Hindlimb muscle (tissue), 1 donor: ENCODE measurements around the gene SRD5A1. TPM values are rescaled to one million over a fixed set of nuclear protein-coding genes. Genes with fewer than 3 reads are reported as not detected.
A peak's percentile ranks its signal among the peaks of the same experiment; 100 is the strongest.

ENCODE experiments used
- DNase-seq: peaks from one replicate; pipeline ENCODE4 v3.0.0-alpha.2; 2013
- polyA plus RNA-seq: library from polyadenylated mRNA; unstranded; fragments of 120-200 nt; gene quantifications from one replicate; pipeline ENCODE4 v1.2.1, GENCODE V29; 2013; ENCODE audit not compliant: insufficient read length

The SRD5A1 gene
- polyA plus RNA-seq, 1 donor = 13.7 TPM

- peak; percentile 36 for DNase-seq
These were observed 53.7 kb downstream of the SRD5A1 start for GRCh38 chr5:6686915-6687409.

DNA sequence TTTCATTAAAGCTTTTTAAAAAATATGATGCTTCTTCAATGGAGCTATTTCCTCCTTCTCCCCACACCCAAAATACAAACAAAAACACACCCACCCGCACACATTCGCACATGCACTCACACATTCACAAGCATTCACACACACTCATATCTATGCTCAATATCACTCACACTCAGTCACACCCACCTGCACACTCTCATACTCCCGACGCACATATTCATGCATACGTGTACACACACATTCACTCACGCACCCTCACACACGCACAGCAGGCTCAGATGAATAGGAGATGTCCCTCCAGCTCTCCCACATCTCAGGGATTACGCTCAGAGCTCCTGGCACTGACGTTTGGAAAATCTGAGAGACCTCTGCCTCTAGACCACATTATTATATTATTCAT lies 54.3 kb downstream of the SRD5A1 start:
- DNase-seq = no peak

GRCh38 chr5:6692906-6693305 lies 59.7 kb downstream of the SRD5A1 start:
- no peak for DNase-seq

GRCh38 chr5:6698696-6699095 lies 65.5 kb downstream of the SRD5A1 start:
- no peak for DNase-seq

DNA sequence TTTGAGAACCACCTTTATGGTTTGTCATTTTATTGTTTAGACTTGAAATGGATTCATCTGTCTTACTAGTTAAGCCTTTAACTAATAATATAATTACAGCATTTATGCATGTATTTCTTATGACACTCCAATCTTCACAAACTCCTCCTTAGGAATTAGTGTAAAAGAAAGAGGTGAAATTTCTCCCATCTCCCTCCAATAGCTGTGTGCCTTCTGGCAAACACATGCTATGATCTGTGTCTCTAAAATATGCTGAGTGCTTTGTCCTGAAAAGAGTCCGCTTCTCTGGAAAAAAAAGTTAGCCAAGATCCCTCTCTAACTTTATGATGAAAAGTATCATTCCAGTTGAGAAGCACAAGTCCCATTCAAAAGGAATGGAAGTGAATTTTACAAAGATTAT lies 66.1 kb downstream of the SRD5A1 start:
- DNase-seq = no peak

- no peak for DNase-seq
These were observed 66.9 kb downstream of the SRD5A1 start for GRCh38 chr5:6700074-6700684.

DNA sequence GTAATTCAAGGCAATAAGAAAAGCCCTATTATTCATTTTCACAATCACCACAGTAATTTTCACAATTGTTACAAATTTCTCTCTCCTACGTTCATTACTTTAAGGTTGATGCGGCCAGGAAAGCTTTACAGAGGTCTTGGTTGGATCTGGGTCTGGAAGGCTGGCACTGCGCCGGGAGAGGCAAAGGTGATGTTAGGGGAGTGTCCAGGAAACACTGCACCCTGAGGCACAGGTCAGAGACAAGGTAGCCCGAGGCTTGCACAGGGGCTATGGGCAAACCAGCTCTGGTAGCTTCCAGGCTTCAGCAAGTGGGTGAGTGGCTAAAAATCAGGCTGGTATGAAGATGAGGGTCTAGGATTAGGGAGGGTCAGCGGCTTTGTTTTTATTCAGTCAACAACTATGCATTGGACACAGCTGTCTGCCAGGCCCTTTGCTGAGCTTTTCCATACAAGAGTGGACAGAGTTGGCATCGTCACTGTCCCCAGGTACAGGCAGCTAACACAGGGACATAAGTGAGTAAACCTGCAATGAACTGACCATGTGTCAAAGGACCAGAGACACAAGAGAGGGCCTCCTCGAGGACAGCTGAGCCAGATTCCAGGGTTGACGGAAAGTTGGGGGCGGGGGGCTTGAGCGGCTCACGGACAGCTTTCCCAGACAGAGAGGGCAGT lies 67.6 kb downstream of the SRD5A1 start:
- DNase-seq = no peak

- no peak for DNase-seq
These were observed 68.3 kb downstream of the SRD5A1 start for GRCh38 chr5:6701491-6701890.

- DNase-seq = no peak
These were observed 69.4 kb downstream of the SRD5A1 start for GRCh38 chr5:6702633-6703032.

GRCh38 chr5:6703806-6704205 lies 70.6 kb downstream of the SRD5A1 start:
- no peak for DNase-seq

DNA sequence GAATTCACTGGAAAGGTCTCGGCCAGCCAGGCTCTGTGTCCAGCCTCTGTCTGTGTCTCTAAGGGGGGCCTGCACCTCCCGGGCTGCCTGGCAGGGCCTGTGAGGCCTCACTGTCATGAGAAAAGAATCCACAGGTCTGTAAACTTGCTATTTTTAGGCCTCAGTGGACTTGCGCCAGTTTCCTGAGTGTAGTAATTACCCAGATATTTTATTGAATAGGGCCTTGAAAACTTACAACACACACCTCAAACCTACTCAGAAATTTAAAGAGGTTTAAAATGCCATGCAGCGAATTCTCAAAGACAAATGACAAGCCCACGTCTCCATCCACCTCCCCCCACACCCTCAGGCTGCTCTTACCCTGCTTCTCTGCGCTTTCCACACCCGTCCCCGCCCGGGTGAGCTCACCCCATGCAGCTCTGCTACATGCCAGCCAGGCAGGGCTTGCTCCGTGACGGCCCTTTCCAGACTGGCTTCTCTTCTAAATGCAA lies 71.2 kb downstream of the SRD5A1 start:
- peak; percentile 50 for DNase-seq

- DNase-seq = no peak
These were observed 71.8 kb downstream of the SRD5A1 start for GRCh38 chr5:6705088-6705487.

DNA sequence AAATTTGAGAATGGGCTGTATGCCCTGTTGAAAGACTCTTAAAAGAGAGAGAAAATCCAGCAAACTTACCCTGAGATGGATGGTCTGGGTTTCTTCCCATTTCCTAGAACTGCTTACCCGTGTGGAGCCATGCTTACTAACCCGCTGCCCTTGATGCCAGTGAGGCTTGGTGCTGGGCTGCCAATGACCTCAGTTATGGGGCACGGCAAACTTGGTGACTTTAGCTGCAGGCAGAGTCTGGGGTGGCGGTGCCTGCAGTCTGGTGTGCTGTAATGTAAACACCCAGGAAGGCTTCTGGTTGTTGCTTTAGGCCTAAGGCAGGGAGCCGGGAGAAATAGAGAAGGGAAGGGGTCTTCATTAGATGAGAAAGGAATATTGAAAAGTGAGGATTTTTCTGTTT lies 72.7 kb downstream of the SRD5A1 start:
- DNase-seq = no peak

DNA sequence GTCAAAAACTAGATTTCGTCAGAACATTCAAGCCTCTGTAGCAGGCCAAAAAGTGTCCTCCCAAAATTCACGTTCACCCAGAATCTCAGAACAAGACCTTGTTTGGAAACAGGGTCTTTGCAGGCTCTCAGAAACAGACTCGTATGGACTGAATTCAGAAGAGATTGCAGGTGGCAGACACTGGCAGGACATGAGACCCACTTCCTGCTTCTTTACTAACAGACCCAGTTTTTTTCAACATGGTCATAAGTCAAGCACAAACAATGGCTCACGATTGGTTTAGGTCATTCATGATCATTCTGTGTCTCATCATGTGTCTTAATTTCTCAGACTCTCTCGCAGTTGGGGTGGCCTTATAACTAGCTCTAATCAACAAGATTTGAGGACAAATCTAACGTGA lies 74.6 kb downstream of the SRD5A1 start:
- DNase-seq = no peak

DNA sequence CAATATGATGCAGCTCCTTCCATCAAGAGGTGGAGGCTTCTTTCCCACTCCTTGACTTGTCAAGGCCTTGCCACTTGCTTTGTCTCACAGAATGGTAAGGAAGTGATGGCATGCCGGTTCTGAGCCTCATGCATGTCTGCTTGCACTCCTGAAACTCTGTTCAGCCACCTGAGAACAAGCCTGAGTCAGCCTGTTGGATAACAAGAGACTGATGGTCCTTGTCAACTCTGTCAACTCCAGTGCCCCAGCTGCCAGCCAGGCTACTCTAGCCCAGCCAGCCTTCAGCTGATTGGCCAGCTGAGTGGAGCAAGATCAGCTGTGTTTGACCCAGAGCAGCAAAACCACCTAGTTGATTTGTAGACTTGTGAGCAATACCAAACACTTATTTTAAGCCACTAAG lies 75.6 kb downstream of the SRD5A1 start:
- no peak for DNase-seq

DNA sequence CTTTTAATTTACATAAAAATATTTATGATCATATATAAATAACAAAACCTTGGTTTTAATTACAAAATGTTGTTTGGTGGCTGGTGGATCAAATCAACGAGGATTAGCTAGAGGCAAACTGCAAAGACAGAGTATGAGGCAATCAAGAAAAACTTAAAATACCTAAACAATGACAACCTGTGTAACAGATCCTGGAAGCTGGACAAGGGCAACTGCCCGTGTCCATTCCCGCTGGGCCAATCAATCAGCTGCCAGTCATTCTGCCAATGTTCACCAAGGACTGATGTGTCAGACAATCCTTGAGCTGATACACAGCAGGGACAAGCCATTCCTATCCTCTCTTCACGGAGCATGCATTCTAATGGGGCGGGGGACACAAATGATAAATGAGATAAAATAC lies 76.8 kb downstream of the SRD5A1 start:
- DNase-seq = no peak

DNA sequence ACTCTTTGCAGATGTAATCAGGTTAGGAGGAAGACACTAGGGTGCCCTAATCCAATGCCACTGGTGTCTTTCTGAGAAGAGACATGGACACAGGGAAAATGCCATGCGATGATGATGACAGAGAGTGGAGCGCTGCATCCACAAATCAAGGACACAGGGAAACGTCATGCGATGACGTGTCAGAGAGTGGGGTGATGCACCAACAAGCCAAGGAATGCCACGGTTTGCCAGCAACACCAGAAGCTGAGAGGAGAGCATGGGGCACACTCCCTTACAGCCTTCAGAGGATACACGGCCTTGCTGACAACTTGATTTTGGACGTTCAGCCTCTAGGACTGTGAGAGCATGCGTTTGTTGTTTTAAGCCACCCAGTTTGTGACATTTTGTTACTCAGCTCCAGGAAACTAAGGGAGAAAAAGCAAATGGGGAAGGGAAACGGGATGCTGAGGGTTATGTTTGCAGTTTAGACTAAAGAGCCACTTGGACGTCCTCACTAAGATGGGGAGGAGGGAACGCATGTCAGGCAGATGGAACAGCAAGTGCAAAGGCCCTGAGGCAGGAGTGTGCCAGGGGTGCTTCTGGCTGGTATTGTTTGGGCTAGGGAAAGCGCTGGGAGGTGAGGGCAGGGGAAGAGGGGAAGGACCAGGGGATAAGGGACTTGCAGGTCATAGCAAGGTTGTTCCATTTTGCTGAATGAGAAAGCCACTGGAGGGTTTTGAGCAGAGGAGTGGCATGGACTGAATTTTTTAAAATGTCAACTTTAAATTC lies 77.5 kb downstream of the SRD5A1 start:
- DNase-seq = no peak

- no peak for DNase-seq
These were observed 78.3 kb downstream of the SRD5A1 start for GRCh38 chr5:6711409-6712141.

DNA sequence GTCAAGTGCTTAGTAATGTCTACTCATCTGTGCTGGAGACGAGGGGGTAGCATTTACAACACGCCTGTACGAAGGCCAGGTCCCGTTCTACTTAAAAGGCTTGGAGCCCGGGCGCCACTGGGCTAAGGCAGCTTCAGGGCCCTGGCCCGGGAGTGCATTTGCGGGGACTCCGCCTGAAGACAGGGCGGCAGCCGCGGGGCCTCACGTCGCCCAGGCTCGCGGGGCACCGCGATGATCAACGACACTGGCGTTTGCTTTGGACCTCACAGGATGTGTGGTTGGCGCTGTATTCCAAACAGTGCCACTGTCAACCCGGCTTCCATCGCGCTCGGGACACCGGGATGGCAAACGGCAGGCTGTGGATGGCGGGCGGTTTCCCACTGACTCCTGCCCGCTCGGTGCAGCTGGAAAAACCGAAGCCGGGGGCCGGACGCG lies 78.9 kb downstream of the SRD5A1 start:
- DNase-seq = no peak

DNA sequence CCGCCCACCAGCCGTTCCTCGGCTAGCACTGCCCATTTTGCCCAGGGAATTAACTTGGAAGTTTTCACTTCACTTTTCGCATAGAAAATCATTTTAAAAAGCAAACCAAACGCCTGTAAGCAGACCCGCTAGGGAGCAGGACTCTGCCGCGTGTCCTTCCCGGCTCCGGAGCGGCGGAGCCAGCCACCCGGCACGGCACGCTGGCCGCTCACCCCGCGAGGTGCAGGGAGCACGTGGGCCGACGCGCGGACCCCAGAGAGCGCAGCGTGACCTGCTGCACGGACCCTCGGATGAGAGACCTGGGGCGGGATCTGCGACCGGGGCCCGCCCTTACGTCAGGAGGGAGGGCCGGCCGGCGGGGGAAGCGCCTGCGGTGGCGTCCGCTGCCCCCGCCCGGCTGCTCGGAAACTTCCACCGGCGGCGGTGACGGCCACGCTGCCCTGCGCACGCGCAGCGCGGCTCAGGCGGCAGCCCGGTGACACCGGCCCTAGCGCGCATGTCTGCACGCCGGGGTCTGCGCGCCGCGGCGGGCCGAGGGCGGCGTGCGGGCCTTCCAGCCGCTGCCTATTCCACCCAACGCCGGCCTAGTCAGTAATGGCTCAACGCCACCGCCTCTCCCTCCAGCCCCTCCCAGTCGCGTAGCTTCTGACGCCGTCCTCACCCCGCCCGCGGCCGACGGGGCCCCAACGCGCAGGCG lies 79.5 kb downstream of the SRD5A1 start:
- DNase-seq = peak; percentile 99

- DNase-seq = no peak
These were observed 80.3 kb downstream of the SRD5A1 start, which contains the start of gene TENT4A for GRCh38 chr5:6713274-6714225. Gene TENT4A, plus strand, starts transcription at chr5:6713432. Its CDS starts 552 bp downstream, at chr5:6713984.
